Heart left ventricle (tissue), 13 donors: ENCODE data around the gene MYDGF.

ENCODE experiments used
- CTCF ChIP-seq, 12 donors: fragments of 200-600 bp; sonication (generic) in 4 of 12; IDR thresholded peaks; one replicate each; pipeline versions ENCODE4 v1.5.0 to v1.8.0; 2018 to 2022; ENCODE audit warnings: antibody characterized with exemption in 12 of 12, mild to moderate bottlenecking in 5 of 12
- POLR2A ChIP-seq, 2 donors: fragments of 450-650 bp; IDR thresholded peaks; one replicate each; pipeline ENCODE4 v1.6.1; 2017; ENCODE audit warnings: antibody characterized with exemption in 2 of 2, mild to moderate bottlenecking in 2 of 2, moderate library complexity in 2 of 2
- donor health status: ischemic (EF 13 %, LVEDD 7.1; RV severe dilation, severe dysfunction).
- donor health status: DM: no; HTN: yes; CAD: no.
- donor health status: DM: no; HTN: no; CAD: no.
- donor health status: ischemic (EF 25% LVEDD 6.9; RV normal size, moderate dysfunction).
- donor health status: ischemic (EF 25% LVEDD 5.7; RV mildly dilated, moderate dysfunction).
- donor health status: ischemic (EF 35%, LVEDD 5.7; RV mildly dilated, moderate dysfunction).
- donor health status: nonischemic (EF 11% LVEDD 7.7; RV severe dilation, severe dysfunction).
- donor health status: DM: yes; HTN: yes; CAD: no.
- donor health status: PGD.
- donor health status: ischemic (EF 29% LVEDD 5.4; RV normal size, mild dysfunction).
- donor health status: nonischemic (EF 23%, LVEDD 6.1; RV moderate dilation, normal function).

GRCh38 chr19:4636151-4636717 is 33.9 kb downstream of the MYDGF start:
- TF ChIP-seq CTCF (IDR thresholded peaks at IDR 0.05) (peak; percentile 88 to 99 (median 96)), POLR2A (IDR thresholded peaks at IDR 0.05) (no peak)
